A549 treated with DMSO at 1 μM for 4 hours (cell line): Measurements from ENCODE around the gene APLF. TPM values are rescaled to one million over a fixed set of nuclear protein-coding genes. Genes with fewer than 3 reads are reported as not detected.

Source experiments
- total RNA-seq: library from RNA; stranded (reverse); fragments of 200-300 nt; extraction: Qiagen RNA extraction; gene quantifications from 5 replicates; pipeline ENCODE4 v1.2.3, GENCODE V29; 2022; ENCODE audit warnings: low read depth

The APLF gene
- total RNA-seq: 0.68 to 1.0 TPM (median 0.79 TPM) in 5 replicates

GRCh38 chr2:68467077-68467960 is at the start of gene APLF, which contains the start of gene FBXO48:
APLF (plus strand) TSS chr2:68467585; CDS start chr2:68467732, 147 bp downstream.
FBXO48 (minus strand) TSS chr2:68467294; CDS start chr2:68465145, 2,149 bp downstream.

Other genes with a start within 250 kb of the APLF start
- 63.2 to 84.8 TPM (median 75.7 TPM) in 5 replicates for gene PPP3R1, start 215.1 kb upstream of the APLF start, total RNA-seq
- gene CNRIP1, start 147.6 kb upstream of the APLF start, total RNA-seq: 2.2 to 2.9 TPM (median 2.3 TPM) in 5 replicates
- not detected in 5 replicates for gene PLEK, start 102.3 kb upstream of the APLF start, total RNA-seq
- 0.49 to 0.81 TPM (median 0.71 TPM) in 5 replicates for gene FBXO48, start 291 bp upstream of the APLF start, total RNA-seq
- 0.02 to 0.04 TPM in 2 of 5 replicates, not detected in the others for gene PROKR1, start 176.0 kb downstream of the APLF start, total RNA-seq